CD4-positive, alpha-beta T cell treated with Interleukin-15 for 1 hour (primary cell): ENCODE data around the gene RRP36.
A peak's percentile ranks its signal among the peaks of the same experiment; 100 is the strongest.
"Not testable (repeated sequence)": the region's sequence is repeated elsewhere in the genome, so short reads cannot be mapped to it uniquely, and the experiment has no call there.

Source experiments
- DNase-seq: peaks from one replicate; pipeline ENCODE4 v3.0.0-alpha.2; 2020

The RRP36 gene

DNA sequence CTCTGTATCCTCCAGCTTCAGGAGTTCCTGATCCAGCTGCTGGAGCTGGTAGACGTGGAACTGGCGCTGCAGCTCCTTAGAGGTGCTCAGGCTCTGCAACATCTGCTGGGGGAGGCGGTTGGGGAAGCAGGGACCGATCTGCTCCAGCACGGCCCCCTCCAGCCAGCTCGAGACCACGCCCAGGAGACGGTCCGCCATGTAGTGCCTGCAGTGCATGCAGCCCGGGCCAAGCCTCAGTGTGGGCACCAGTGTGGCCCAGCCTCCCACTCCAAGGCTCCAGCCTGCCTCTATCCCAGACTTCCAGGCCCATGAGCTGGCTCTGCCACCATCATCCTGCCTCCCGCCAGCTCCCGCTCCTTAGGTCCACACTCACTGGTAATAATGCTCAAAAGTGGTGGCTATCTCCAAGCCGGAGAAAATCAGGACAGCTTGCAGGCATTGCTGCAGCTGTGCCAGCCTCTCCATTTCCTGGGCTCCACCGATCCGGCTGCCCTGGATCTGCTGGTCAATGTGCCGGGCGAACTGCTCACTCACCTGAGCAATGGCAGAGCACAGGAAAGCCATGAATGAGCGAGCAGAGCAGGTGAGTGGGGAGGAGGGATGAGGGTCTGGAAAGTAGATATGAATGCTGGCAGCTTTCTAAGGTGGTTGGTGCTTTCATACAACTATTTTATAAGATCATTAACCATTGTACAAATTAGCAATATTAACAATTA is 19.3 kb downstream of the RRP36 start:
- DNase-seq = no peak

DNA sequence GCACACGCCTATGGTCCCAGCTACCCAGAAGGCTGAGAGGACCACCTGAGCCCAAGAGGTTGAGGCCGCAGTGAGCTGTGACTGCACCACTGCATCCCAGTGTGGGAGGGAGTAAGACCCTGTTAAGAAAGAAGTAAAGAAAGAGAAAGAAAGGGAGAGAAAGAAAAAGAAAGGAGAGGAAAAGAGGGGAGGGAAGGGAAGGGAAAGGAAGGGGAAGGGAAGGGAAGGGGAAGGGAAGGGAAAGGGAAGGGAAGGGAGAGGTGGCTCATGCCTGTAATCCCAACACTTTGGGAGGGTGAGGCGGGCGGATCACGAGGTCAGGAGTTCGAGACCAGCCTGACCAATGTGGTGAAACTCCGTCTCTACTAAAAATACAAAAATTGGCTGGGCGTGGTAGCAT is 20.1 kb downstream of the RRP36 start:
- DNase-seq = not testable (repeated sequence)

DNA sequence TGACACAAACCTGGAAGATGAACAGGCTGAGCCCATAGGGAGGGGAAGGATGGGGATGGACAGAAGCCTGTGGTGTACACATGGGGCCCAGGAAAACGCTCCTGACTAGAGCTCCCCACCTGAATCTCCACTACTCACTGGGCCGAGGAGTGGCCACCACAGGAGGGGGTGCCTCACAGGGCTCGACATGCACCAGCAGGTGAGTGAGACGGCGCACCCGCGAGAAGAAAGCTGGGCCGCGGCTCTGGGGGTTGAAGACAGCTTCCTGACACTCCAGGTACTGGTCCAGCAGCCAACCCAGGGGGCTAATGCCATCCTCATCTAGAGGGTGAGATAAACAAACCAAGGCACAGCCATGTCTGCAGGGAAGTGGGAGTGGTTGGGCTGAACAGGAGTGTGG is 21.9 kb downstream of the RRP36 start:
- no peak for DNase-seq

DNA sequence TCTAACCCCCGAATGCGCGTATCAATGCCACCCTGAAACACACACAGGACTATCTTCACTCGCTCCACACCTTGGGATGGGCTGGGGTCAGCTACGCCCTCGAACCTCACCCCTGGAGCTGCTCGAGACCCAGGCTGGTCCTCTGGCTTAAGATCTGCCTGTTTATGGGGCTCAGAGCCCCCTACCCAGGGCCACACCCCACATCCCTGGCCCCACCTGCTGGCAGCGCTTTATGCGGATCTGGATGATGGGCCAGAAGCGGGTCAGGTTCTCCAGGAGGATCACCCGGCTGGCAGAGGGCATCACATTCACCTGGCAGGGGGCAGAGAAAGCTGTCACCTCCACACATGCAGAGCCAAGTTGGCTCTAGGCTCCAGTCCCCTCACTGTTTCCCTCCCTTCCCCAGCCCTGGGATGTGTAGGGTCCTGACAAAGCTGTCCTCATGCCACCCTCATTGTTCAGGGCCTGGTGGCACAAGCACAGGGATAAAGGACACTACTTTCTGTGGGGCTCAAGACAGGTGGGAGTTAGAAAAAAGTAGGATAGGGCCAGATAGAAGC is 24.0 kb downstream of the RRP36 start:
- DNase-seq = no peak

DNA sequence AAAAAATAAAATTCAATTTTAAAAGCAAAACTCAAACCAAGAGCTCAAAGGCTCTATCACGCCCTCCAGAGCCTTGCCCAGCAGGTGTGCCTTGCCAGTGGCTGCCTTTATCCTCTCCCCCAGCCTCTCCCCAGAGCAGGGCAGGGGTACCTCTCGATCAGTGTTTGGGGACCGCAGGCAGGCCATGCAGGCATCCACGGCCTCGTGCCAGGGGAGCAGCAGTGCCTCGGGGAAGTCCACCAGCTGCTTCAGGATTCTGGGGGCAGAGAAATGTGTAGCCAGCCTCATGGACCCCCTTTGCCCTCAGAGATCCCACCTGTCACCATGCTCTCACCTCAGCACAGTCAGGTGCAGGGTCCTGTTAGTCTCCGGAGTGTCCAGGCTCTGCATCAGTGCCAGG is 26.6 kb downstream of the RRP36 start:
- no peak for DNase-seq

DNA sequence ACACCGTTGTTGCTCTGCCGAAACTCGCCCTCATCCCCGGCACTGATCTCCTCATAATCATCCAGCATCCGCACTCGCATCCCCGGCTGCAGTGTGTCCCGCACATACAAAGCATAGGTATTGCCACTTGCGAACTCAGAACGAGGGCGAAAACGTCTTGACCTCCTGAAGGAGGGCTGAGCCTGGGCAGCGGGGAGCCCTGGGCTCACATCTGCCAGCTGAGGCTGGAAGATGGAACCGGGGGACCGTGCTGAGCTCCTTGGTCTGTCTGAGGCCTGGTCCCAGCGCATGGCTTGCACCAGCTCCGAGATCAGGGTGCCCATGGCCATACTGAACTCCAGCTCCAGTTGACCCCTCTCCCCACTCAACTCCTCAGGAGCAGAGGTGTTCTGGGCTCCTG is 29.6 kb downstream of the RRP36 start:
- DNase-seq = no peak

DNA sequence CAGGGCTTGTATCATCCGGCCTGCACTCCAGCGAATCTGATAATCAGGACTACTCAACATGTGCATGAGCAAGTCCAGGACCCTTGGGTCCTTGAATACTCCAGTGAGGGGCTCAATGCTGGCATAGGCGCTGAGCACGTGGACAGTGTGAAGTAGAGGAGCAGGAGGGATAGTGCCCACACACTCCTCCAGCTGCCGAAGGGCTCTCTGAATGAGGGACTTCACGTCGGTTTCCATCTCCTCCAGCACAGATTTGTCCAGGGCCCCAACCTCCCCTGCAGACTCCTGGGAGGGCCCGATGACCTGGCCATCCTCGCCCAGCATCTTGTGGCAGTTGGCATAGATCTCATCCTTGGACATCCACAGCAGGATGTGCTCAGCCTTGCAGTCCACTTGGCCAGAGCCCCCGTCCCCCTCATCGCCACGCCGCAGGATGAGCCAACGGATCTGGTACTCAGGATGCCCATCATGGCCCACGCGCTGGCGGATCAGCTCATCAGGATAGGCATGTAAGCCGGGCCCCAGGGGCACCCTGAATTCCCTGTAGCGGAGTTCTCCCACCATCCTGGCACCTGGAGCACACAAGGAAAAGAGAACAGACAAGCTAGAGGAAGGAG is 30.9 kb downstream of the RRP36 start:
- DNase-seq = no peak

DNA sequence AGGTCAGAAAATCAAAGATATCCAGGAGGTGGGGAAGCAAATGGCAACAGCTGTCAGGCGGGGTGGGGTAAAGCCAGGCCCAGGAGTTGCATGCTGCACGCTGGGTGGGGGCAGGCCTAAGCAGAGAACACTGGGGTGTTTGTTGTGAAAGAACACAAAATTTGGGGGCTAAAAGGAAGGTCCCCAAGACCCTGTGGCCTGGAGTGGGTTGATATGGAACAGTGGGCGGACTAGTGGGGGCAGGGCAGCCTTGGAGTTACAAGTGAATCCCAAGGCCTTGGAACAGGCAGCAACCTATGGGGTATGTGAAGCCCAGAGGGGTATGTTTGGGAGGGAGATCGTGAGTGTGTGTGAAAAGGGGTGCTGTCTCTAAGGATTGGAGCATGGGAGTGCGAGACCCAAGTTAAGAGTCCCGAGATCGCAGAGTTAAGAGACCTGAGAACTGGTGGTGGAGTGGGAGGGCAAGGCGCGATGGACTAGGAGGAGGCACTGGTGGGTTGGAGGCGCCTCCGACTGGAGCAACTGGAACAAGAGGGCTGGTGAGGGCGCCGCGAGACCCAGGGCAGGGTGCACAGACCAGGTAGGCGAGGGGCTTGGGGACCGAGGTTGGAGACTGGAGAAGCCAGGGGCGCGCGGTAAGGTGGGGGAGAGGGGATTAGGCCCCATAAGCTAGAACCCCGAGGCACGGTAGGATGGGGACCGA is 31.6 kb downstream of the RRP36 start:
- DNase-seq = no peak

DNA sequence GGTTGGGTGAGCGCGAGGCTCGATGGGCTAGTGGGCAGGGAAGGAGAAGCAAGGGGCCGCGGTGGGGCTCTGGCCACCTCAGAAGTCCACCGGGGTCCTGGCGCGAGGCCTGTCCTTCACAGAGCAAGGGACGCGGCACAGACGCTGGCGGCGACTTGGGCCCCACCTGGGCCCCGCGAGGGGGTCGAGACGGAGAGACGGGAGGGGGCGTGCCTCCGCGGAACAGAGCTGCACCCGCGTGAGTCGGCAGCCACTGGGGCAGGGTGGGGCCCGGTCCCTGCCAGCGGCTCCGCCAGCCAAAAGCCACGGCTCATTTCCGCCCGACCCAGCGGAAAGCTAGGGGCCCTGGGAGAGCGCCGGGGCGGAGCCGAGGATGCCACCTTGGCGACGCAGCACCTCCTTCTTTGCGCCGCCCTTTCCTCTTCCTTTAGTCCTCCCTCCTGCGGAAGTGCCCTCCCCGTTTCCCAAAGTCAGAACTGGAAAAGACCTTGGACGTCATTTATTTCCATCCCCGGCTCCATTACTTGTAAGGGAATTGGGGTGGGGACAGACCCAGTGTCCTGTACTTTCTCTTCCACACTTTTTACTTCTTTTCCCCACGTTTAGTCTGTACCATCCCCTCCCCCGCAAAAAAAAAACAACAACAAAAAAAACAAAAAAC is 32.3 kb downstream of the RRP36 start, which contains the start of gene CUL7:
Gene CUL7 (minus strand): TSS at position 307 of the 661 bp plus-strand sequence. CDS start 1,063 bp downstream, outside the sequence.
- peak; percentile 87 for DNase-seq

DNA sequence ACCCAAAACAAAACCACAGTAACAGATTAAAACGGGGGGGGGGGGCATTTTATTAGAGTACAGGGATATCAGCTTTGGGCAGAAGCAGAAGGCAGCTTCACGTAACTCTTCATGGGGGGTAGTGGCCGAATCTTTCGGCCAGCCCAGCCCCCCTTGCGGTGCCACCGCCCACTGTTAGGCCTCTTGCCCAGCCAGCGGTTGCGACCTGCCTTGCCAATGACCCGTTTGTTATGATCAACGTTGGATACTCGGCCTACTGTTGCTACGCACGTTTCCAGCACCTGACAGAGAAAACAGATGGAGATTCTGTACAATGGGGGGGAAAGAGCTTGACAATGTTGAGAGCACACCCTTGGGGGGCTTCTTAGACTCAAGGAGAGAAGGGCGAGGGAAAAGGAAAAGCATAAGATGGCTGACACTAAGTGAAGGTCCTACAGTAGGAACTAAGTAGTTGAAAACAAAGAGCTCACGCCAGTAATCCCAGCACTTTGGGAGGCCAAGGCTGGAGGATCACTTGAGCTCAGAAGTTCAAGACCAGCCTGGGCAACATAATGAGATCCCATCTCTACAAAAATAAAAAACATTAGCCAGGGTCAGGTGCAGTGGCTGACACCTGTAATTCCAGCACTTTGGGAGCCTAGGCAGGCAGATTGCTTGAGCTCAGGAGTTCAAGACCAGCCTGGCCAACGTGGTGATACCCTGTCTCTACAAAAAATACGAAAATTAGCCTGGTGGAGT is 33.0 kb downstream of the RRP36 start:
- DNase-seq = no peak

DNA sequence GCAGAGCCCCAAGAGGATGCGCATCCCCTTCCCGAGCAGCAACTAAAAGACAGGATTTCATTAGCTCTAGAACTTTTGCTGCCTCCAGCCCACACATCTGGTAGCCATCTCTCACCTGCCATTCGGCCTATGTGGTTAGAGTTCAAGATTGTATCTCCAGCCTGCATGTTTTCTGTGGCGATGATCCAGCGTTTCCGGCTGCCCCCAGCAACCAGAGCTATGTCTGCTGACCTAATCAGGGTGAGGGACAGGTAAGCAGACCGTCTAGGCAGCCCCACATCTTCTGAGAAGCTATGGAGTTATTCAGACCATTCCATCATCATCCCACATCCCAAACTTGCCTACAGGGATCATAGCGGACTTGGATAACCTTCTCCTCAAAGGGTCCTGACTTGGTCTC is 34.5 kb downstream of the RRP36 start:
- no peak for DNase-seq

DNA sequence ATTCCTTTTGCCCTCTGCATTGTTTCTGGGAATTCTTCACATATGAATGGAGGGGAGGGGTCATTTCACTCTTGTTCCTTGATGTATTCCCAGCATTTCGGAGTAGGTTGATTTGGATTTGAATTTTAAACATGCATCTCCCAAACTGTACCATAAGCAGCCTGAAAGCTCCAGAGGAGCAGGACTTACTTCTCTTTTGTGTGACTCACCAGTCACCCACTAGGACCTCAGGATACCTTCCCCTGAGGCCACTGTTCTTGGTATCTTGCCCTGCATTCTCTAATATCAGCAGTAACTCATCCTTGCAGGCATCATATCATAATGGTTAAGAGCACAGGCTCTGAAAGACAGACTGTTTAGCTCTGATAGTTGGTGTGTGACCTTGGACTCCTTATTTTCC is 37.1 kb downstream of the RRP36 start:
- DNase-seq = no peak

DNA sequence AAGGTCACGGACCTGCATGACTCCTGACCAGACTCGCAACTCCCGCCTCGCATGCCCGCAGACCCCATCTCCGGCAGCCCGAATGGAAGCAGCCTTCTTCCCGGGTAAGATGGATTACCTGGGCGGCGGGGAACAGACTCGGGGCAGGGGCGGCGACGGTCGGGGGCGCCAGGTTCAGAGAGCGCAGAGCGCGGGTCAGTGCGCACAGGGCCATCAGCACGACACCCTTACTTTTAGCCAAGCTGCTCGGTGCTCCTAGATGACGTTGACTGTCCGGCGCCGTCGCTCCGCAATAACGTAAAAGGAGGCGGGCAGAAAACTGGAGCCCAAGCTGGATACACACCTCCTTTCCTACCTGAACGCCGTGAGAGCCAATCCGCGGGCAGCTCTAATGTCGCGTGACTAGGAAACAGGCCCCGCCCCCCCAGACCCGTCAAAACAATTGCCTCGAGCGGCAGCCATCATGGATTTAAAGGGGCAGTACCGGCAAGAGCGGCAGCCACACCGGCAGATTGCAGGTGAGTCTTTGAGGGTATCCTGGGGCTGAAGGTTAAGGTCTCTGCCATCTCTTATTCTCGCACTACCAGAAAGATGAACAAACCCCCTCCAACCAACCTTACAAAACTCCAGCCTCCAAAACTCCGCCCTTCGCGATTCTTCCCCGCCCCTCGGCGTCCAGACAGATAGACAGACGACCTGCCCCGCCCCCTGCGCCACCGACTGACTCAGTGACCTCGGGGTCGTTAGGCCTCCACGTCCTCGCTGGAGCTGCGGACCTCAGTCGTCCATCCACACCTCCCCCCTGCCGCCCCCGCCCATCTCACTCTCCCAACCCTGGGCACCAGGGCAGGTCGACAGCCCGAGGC is 38.0 kb downstream of the RRP36 start, which contains the start of the genes KLC4 and MRPL2:
Gene KLC4 (plus strand): TSS at position 464 of the 866 bp plus-strand sequence. CDS start 1,705 bp downstream, outside the sequence.
Gene MRPL2 (minus strand): TSS at position 267 of the 866 bp plus-strand sequence. CDS start 53 bp downstream, at position 214.
- peak; percentile 98 for DNase-seq

DNA sequence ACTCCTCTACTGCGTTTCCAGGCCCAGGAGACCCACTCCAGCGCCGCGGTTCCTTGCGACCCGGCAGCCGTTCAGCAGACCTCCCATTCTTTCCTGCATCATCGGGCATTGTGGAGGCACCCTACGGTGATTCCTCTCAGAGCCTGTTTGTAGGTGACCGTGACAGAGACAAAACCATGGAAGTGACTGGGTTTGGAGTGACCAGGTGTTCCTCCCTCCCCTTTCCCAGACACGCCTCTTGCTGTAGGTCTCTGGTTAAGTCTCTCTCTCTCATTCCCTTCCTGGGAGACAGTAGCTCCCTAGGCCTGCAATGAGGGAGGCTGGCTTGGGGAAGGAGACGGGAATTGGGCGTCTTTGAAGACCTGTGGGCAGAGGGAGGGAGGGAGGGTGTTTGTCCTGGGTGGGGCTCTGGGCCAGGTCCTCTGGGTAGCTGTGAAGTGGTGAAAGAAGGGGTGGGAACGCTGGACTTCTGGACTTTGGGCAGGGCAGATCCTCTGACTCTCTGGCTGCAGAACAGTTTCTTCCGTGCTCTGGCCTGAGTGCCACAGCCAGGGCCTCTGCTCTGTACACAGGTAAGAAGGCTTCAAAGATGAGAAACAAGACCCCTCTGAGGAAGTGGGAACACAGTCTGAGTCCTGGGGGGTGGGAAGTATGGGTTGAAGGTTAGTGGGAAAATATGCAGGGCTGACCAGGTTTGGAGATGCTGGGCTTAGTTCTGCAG is 38.8 kb downstream of the RRP36 start:
- no peak for DNase-seq

DNA sequence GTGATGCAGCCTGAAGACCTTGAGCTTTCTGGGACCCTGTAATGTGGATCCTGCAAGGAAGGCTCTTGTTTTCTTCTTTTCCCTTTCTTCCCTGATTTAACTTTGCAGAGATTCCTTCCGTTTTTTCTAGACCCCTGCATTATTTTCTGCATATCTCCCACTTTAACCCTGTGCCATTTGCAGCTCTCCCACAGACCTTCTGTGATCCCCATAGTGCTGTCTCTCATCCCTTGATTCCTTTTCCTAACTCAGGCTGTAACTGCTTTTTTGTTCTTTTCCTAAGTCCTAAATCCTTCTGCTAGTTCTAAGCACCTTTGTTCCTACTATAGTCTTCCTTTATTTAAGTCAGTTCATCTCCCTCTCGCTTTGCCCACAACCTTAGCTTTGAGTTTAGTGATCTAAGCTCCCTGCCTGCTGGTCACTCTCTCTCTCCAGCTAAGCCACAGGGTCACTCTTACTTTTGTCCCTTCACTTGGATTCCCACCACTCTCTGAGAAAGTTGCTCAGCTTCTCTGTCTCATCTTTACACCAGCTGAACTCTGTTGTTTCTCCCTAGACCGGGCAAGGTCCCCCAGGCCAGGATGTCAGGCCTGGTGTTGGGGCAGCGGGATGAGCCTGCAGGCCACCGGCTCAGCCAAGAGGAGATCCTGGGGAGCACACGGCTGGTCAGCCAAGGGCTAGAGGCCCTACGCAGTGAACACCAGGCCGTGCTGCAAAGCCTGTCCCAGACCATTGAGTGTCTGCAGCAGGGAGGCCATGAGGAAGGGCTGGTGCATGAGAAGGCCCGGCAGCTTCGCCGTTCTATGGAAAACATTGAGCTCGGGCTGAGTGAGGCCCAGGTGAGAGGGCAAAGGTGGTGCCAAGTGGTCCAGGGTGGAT is 39.6 kb downstream of the RRP36 start:
- DNase-seq = no peak

DNA sequence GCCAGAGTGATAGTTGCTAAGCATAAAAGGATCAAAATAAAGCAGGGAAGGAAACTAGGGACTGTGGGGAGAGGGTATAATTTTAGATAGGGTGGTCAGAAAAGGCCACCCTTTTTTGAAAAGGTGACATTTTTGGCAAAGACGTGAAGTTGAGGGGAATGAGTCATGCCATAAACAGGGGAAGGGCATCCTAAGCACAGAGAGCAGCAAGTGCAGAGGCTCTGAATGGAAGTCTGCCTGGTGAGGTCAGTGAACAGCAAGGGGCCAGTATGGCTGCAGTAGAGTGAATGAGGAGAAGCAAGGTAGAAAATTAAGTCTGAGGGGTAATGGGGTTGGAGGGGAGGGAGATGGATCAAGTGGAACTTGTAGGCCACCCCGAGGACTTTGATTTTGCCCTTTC is 40.4 kb downstream of the RRP36 start:
- DNase-seq = no peak

DNA sequence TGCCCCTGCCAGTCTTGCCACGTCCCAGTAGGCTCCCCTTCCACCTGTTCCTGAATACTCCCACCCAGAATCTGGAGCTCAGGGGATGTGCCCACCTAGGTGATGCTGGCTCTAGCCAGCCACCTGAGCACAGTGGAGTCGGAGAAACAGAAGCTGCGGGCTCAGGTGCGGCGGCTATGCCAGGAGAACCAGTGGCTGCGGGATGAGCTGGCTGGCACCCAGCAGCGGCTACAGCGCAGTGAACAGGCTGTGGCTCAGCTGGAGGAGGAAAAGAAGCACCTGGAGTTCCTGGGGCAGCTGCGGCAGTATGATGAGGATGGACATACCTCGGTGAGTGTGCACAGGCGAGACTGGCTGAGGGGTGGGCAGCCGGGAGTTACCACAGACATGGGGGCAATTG is 41.4 kb downstream of the RRP36 start:
- DNase-seq = no peak

DNA sequence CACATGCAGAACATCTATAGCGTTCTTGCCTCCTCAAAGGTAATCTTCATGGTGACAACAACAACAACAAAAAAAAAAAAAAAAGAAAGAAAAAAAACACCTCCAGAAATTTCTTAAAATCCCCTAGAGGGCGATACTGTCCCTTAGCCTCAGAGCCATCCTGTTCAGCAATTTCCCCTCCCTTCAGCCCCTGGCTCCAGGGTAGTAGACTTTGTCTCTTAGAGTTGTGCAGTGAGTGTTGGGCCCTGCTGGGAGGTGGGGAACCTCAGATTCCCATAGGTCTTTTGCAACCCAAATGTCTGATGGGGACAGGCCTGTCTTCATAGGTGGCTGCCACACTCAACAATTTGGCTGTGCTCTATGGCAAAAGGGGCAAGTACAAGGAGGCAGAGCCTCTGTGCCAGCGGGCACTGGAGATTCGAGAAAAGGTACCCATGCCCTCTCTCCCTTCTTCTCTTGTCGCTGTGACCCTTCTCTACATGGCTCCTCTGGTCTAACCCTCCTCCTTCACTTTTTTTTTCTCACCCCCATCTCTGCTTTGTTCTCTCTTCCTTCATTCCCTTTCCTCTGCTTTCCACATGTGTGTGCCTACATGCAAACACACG is 48.7 kb downstream of the RRP36 start:
- no peak for DNase-seq
